Measurements from ENCODE around the gene SMC1A.

GRCh38 chrX:53337101-53337500 lies 85.4 kb downstream of the SMC1A start:
- TF ChIP-seq POLR2A (IDR thresholded peaks at IDR 0.05; ENCODE audit: extremely low read depth, insufficient read length) (no peak), CTCF (IDR thresholded peaks at IDR 0.05; ENCODE audit: low read depth, low read length) (no peak)

All from NB4 (cell line).